HFF-Myc (cell line): ENCODE results near the gene LITAFD.

Experiments
- DNase-seq: peaks from one replicate; pipeline ENCODE4 v3.0.0-alpha.2; 2011; ENCODE audit warnings: low read depth; ENCODE audit errors: extremely low read depth
- H3K4me3 ChIP-seq: replicated peaks from 2 replicates; pipeline ENCODE4 v1.5.1; 2011; ENCODE audit warnings: low read depth, mild to moderate bottlenecking, control low read depth, low read length
- CTCF ChIP-seq: IDR thresholded peaks from 2 replicates; pipeline ENCODE4 v1.5.1; 2012; ENCODE audit warnings: mild to moderate bottlenecking, low read depth, low read length, control low read depth; ENCODE audit errors: missing control alignments

Gene LITAFD

GRCh38 chr16:8901320-8901861 lies 19.2 kb downstream of the LITAFD start:
- no peak for TF ChIP-seq CTCF
- H3K4me3 ChIP-seq: no peak overlapping the region
- DNase-seq: no peak

GRCh38 chr16:8903004-8903403 lies 20.9 kb downstream of the LITAFD start:
- TF ChIP-seq CTCF: no peak
- no peak overlapping the region for H3K4me3 ChIP-seq
- DNase-seq: no peak

GRCh38 chr16:8904018-8904430 lies 21.9 kb downstream of the LITAFD start:
- TF ChIP-seq CTCF: no peak
- H3K4me3 ChIP-seq: no peak overlapping the region
- no peak for DNase-seq

GRCh38 chr16:8905168-8905762 lies 23.1 kb downstream of the LITAFD start:
- DNase-seq: no peak
- TF ChIP-seq CTCF: peak; percentile 49
- no peak overlapping the region for H3K4me3 ChIP-seq

- DNase-seq: no peak
- no peak overlapping the region for H3K4me3 ChIP-seq
- TF ChIP-seq CTCF: peak; percentile 36
Measured at GRCh38 chr16:8905795-8906591, 23.8 kb downstream of the LITAFD start.

- no peak overlapping the region for H3K4me3 ChIP-seq
- no peak for TF ChIP-seq CTCF
- DNase-seq: no peak
Measured at GRCh38 chr16:8907096-8907495, 24.9 kb downstream of the LITAFD start.
